Measurements from ENCODE around the gene ZDHHC20.

- TF ChIP-seq ZNF101 (CRISPR knock-in tag; IDR thresholded peaks at IDR 0.05; ENCODE audit: borderline replicate concordance, low read depth) (no peak), NFIC (IDR thresholded peaks at IDR 0.05; ENCODE audit: low read length) (no peak), CTCF (CRISPR knock-in tag; IDR thresholded peaks at IDR 0.05) (no peak), HMGXB3 (CRISPR knock-in tag; IDR thresholded peaks at IDR 0.05; ENCODE audit: borderline replicate concordance) (no peak), FOXK1 (CRISPR knock-in tag; IDR thresholded peaks at IDR 0.05; ENCODE audit: borderline replicate concordance, low read depth) (no peak), YY1 (IDR thresholded peaks at IDR 0.05; ENCODE audit: insufficient read depth, insufficient replicate concordance, low read depth, low read length) (no peak), MAFK (conservative IDR thresholded peaks at IDR 0.05 in 1 of 2, IDR thresholded peaks at IDR 0.05 in 1 of 2; ENCODE audit: low read length in 2 of 2) (peak; percentile 78 to 89)
Measured at GRCh38 chr13:21402586-21403307, 56.4 kb downstream of the ZDHHC20 start.
